Vagina (tissue), 2 donors: ENCODE results near the gene GOLGA5. TPM values are rescaled to one million over a fixed set of nuclear protein-coding genes. Genes with fewer than 3 reads are reported as not detected.

Experiments used
- DNase-seq, 2 donors: peaks; one replicate each; pipeline ENCODE4 v3.0.0-alpha.2; 2017; ENCODE audit errors: extremely low spot score in 2 of 2
- H3K27ac ChIP-seq: fragments of 200-600 bp; sonication (generic); one replicate; pipeline ENCODE4 v1.5.1; 2019
- H3K27me3 ChIP-seq: fragments of 200-600 bp; sonication (generic); one replicate; pipeline ENCODE4 v1.5.1; 2019
- H3K36me3 ChIP-seq, 2 donors: fragments of 200-600 bp; sonication (generic); one replicate each; pipeline ENCODE4 v1.5.1; 2017 to 2019
- H3K4me1 ChIP-seq: fragments of 200-600 bp; sonication (generic); one replicate; pipeline ENCODE4 v1.5.1; 2019
- H3K4me3 ChIP-seq, 2 donors: fragments of 200-600 bp; sonication (generic); 1 replicate in 1 of 2; 2 replicates in 1 of 2; pipeline ENCODE4 v1.5.1; 2016 to 2019
- H3K9me3 ChIP-seq: fragments of 200-600 bp; sonication (generic); one replicate; pipeline ENCODE4 v1.5.1; 2019
- POLR2A ChIP-seq, 2 donors: fragments of 450-650 bp; IDR thresholded peaks; one replicate each; pipeline ENCODE4 v1.6.1; 2017; ENCODE audit warnings: antibody characterized with exemption in 2 of 2, mild to moderate bottlenecking in 2 of 2, moderate library complexity in 2 of 2
- POLR2AphosphoS5 ChIP-seq, 2 donors: sonication (generic); formaldehyde crosslinking; IDR thresholded peaks; one replicate each; pipeline ENCODE4 v1.9.0; 2017; ENCODE audit warnings: antibody characterized with exemption in 2 of 2, mild to moderate bottlenecking in 2 of 2, low read depth in 1 of 2; ENCODE audit not compliant: insufficient read depth in 1 of 2
- intact Hi-C: fragments of 100-400 bp; cut with DNase I; formaldehyde crosslinking; loops from one replicate; pipeline ENCODE4 v1.15.1; 2023
- total RNA-seq: library from RNA; depleted of rRNA; stranded (reverse); fragments of >200 nt; gene quantifications from one replicate; pipeline ENCODE4 v1.2.3, GENCODE V29; 2016
- TF ChIP-seq, protein P1 (sequence below), 3 experiments: fragments of 450-650 bp in 2 of 3; fragments of 200-600 bp in 1 of 3; sonication (generic) in 1 of 3; IDR thresholded peaks; one replicate each; pipeline ENCODE4 v1.5.1; 2017 to 2019; ENCODE audit warnings: antibody characterized with exemption in 3 of 3, mild to moderate bottlenecking in 2 of 3, moderate library complexity in 2 of 3

GOLGA5 gene
- total RNA-seq, 1 donor from 2014 or later = 30.0 TPM

DNA sequence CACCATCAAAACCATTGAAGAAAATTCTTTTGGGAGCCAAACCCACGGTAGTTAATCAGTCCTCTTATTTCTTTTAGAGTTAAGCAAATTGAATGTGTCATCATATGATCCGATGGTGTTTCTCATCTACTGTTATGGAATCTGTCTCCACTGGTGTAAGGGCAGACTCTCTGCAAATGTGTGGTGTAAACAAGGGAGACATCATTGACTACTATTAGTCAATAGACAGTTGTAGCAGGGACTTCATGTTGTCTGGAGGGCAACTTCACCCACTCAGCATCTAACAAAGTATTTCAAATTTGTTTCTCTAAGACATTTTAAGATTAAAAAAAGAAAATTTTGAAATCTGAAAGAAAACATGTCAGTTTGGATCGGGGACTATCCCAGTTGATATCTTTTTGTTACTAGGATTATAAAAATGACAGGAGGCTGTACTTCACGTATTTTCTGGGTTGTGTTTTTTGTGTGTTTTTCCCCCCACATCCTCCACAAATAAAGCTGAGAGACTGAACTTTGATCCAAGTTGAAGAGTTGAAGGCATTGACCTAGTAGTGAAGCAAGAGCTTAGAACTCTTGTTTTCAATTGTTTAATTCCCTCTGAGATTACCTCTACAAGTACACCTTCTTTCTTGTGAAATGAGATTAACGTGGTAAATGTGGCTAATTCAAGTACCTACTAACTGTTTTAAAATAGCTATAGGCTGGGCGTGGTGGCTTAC is 4.0 kb downstream of the GOLGA5 start:
- intact Hi-C loops = no loop called here
- Histone ChIP-seq H3K4me3 (no peak overlapping the region), H3K27ac (no peak overlapping the region), H3K4me1 (peaks cover 49% of the 10 kb centered on the region), H3K36me3 (peaks cover 0 to 15% of the 10 kb centered on the region in 2 donors), H3K9me3 (no peaks in the 10 kb centered on the region), H3K27me3 (no peaks in the 10 kb centered on the region)
- DNase-seq = no peak
- no peak for TF ChIP-seq POLR2AphosphoS5 (IDR thresholded peaks at IDR 0.05; ENCODE audit: insufficient read depth in 1 of 2, low read depth in 1 of 2)
- TF ChIP-seq, protein P1, sequence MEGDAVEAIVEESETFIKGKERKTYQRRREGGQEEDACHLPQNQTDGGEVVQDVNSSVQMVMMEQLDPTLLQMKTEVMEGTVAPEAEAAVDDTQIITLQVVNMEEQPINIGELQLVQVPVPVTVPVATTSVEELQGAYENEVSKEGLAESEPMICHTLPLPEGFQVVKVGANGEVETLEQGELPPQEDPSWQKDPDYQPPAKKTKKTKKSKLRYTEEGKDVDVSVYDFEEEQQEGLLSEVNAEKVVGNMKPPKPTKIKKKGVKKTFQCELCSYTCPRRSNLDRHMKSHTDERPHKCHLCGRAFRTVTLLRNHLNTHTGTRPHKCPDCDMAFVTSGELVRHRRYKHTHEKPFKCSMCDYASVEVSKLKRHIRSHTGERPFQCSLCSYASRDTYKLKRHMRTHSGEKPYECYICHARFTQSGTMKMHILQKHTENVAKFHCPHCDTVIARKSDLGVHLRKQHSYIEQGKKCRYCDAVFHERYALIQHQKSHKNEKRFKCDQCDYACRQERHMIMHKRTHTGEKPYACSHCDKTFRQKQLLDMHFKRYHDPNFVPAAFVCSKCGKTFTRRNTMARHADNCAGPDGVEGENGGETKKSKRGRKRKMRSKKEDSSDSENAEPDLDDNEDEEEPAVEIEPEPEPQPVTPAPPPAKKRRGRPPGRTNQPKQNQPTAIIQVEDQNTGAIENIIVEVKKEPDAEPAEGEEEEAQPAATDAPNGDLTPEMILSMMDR (IDR thresholded peaks at IDR 0.05) = no peak
- no peak for TF ChIP-seq POLR2A (IDR thresholded peaks at IDR 0.05)

DNA sequence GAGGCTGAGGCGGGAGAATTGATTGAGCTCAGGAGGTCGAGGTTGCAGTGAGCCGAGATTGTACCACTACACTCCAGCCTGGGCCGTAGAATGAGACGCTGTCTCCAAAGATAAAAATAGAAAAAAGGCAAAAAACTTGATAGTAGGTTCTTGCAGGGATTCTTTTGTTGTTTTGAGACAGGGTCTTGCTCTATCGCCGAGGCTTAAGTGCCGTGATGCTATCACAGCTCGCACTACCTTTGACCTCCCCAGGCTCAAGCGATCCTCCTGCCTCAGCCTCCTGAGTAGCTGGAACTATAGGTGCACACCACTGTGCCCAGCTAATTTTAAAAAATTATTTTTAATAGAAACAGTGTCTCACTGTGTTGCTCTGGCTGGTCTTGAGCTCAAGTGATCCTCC is 4.7 kb downstream of the GOLGA5 start:
- Histone ChIP-seq H3K4me1 (peaks cover 43% of the 10 kb centered on the region), H3K4me3 (no peak overlapping the region), H3K27ac (no peak overlapping the region), H3K9me3 (no peaks in the 10 kb centered on the region), H3K36me3 (peaks cover 0 to 20% of the 10 kb centered on the region in 2 donors), H3K27me3 (no peaks in the 10 kb centered on the region)
- intact Hi-C loops = no loop called here
- TF ChIP-seq POLR2AphosphoS5 (IDR thresholded peaks at IDR 0.05; ENCODE audit: insufficient read depth in 1 of 2, low read depth in 1 of 2) (no peak), POLR2A (IDR thresholded peaks at IDR 0.05) (no peak)
- TF ChIP-seq, protein P1 (IDR thresholded peaks at IDR 0.05) = no peak
- no peak for DNase-seq

- H3K4me3 ChIP-seq = no peak overlapping the region
- no peak overlapping the region for H3K27ac ChIP-seq
- no peaks in the 10 kb centered on the region for H3K27me3 ChIP-seq
- TF ChIP-seq, protein P1 (IDR thresholded peaks at IDR 0.05) = no peak
- TF ChIP-seq POLR2AphosphoS5 (IDR thresholded peaks at IDR 0.05; ENCODE audit: insufficient read depth in 1 of 2, low read depth in 1 of 2) (no peak), POLR2A (IDR thresholded peaks at IDR 0.05) (no peak)
- no peaks in the 10 kb centered on the region for H3K9me3 ChIP-seq
- peaks cover 0 to 20% of the 10 kb centered on the region in 2 donors for H3K36me3 ChIP-seq
- intact Hi-C loops = no loop called here
- peaks cover 42% of the 10 kb centered on the region for H3K4me1 ChIP-seq
- no peak for DNase-seq
Observed at GRCh38 chr14:92800012-92800411, 5.9 kb downstream of the GOLGA5 start.

DNA sequence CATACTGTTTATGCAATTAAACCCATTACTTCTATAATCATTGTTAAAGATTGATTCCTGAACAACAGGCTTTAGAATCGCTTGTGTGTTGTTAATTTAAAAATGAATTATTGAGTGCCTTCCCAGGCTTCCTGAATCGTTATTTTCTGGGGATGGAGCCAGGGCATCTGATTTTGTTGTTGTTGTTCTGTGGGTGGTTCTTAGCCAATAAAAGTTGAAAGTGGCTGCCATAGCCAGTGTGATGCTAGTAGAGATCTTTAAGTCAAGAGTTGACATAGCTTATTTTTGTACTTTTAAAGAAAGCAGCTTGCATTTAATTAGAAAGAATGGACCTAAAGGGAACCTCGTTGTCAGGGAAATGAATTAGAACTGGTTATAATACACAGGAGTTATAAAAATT is 6.4 kb downstream of the GOLGA5 start:
- Histone ChIP-seq H3K27me3 (no peaks in the 10 kb centered on the region), H3K36me3 (peaks cover 0 to 20% of the 10 kb centered on the region in 2 donors), H3K4me1 (peaks cover 42% of the 10 kb centered on the region), H3K27ac (no peak overlapping the region), H3K4me3 (no peak overlapping the region), H3K9me3 (no peaks in the 10 kb centered on the region)
- intact Hi-C loops = no loop called here
- no peak for DNase-seq
- TF ChIP-seq, protein P1 (IDR thresholded peaks at IDR 0.05) = no peak

GRCh38 chr14:92801917-92802316 is 7.8 kb downstream of the GOLGA5 start:
- no peak overlapping the region for H3K4me3 ChIP-seq
- TF ChIP-seq POLR2AphosphoS5 (IDR thresholded peaks at IDR 0.05; ENCODE audit: insufficient read depth in 1 of 2, low read depth in 1 of 2) (no peak), POLR2A (IDR thresholded peaks at IDR 0.05) (no peak)
- TF ChIP-seq, protein P1 (IDR thresholded peaks at IDR 0.05) = no peak
- H3K36me3 ChIP-seq = peaks cover 0 to 25% of the 10 kb centered on the region in 2 donors
- no peaks in the 10 kb centered on the region for H3K9me3 ChIP-seq
- intact Hi-C loops = no loop called here
- H3K4me1 ChIP-seq = peaks cover 33% of the 10 kb centered on the region
- no peak for DNase-seq
- no peak overlapping the region for H3K27ac ChIP-seq
- no peaks in the 10 kb centered on the region for H3K27me3 ChIP-seq
